NCI-H2196 (cell line): ENCODE measurements around the gene TTLL7.

Experiments
- DNase-seq: peaks from one replicate; lab custom pipeline; 2025; ENCODE audit not compliant: unreplicated experiment; lab: John Stamatoyannopoulos, UW

Gene TTLL7

GRCh38 chr1:83829106-83829505 is 169.8 kb downstream of the TTLL7 start:
- DNase-seq, result no peak

GRCh38 chr1:83828456-83828855 is 170.5 kb downstream of the TTLL7 start:
- DNase-seq, result no peak

- DNase-seq, result no peak
Observed at GRCh38 chr1:83827741-83828140, 171.2 kb downstream of the TTLL7 start.

GRCh38 chr1:83822208-83822607 is 176.7 kb downstream of the TTLL7 start:
- no peak for DNase-seq

GRCh38 chr1:83819436-83819835 is 179.5 kb downstream of the TTLL7 start:
- no peak for DNase-seq

GRCh38 chr1:83818916-83819315 is 180.0 kb downstream of the TTLL7 start:
- no peak for DNase-seq

GRCh38 chr1:83816836-83817235 is 182.1 kb downstream of the TTLL7 start:
- no peak for DNase-seq

GRCh38 chr1:83815330-83815729 is 183.6 kb downstream of the TTLL7 start:
- DNase-seq, result no peak
